Transverse colon (tissue), 4 donors: ENCODE results near the gene WDR62. TPM values are rescaled to one million over a fixed set of nuclear protein-coding genes. Genes with fewer than 3 reads are reported as not detected.

Experiments used
- DNase-seq: peaks from one replicate; pipeline ENCODE4 v3.0.0-alpha.2; 2019
- H3K27ac ChIP-seq, 4 donors: fragments of 200-600 bp; sonication (generic); 2 replicates each; pipeline ENCODE4 v1.5.1; 2016 to 2018; ENCODE audit warnings: inconsistent platforms in 4 of 4
- H3K27me3 ChIP-seq: fragments of 200-600 bp; sonication (generic); 2 replicates; pipeline ENCODE4 v1.5.1; 2017; ENCODE audit warnings: inconsistent platforms
- H3K36me3 ChIP-seq, 4 donors: fragments of 200-600 bp; sonication (generic); 2 replicates each; pipeline ENCODE4 v1.5.1; 2017 to 2019; ENCODE audit warnings: inconsistent platforms in 4 of 4
- H3K4me1 ChIP-seq, 4 donors: fragments of 200-600 bp; sonication (generic); 2 replicates each; pipeline ENCODE4 v1.5.1; 2017 to 2020; ENCODE audit warnings: inconsistent platforms in 4 of 4
- H3K4me3 ChIP-seq, 4 donors: fragments of 200-600 bp; sonication (generic); 1 replicate in 1 of 4; 2 replicates in 3 of 4; pipeline versions ENCODE4 v1.5.1 to v1.6.1; 2017 to 2019; ENCODE audit warnings: inconsistent platforms in 4 of 4
- H3K9me3 ChIP-seq, 2 donors: fragments of 200-600 bp; sonication (generic); 2 replicates each; pipeline ENCODE4 v1.5.1; 2017 to 2019; ENCODE audit warnings: inconsistent platforms in 2 of 2
- EP300 ChIP-seq: sonication (generic); formaldehyde crosslinking; IDR thresholded peaks from one replicate; pipeline ENCODE4 v1.6.1; 2017; ENCODE audit warnings: antibody characterized with exemption, low read depth
- POLR2A ChIP-seq: fragments of 450-650 bp; IDR thresholded peaks from one replicate; pipeline ENCODE4 v1.6.1; 2016; ENCODE audit warnings: antibody characterized with exemption, mild to moderate bottlenecking, moderate library complexity
- POLR2AphosphoS5 ChIP-seq, 3 donors: sonication (generic); formaldehyde crosslinking; IDR thresholded peaks; one replicate each; pipeline ENCODE4 v1.6.1; 2016; ENCODE audit warnings: antibody characterized with exemption in 3 of 3
- WGBS, 2 donors: methylation state at CpG; one replicate each; pipeline ENCODE4 v1.1.5; 2018; ENCODE audit warnings: low coverage in 1 of 2; 5-methylcytosine and 5-hydroxymethylcytosine counted together
- in situ Hi-C, 4 donors: fragments of 200-750 bp; cut with MboI; loops; one replicate each; pipeline versions ENCODE4 v1.15.0 to v1.15.1; 2017; ENCODE audit warnings: low sequenced_read_pairs in 3 of 4, low pct_ligation_motif_present in 1 of 4, low pct_unique_long_range_greater_than_20kb in 1 of 4
- intact Hi-C: fragments of 100-400 bp; cut with DNase I; formaldehyde crosslinking; loops from one replicate; pipeline ENCODE4 v1.15.1; 2023; ENCODE audit warnings: low total_unique reads
- total RNA-seq, 4 donors: library from RNA; depleted of rRNA; stranded (reverse); fragments of >200 nt; gene quantifications; one replicate each; pipeline ENCODE4 v1.1.0, GENCODE V29; 2016
- TF ChIP-seq, protein P1 (sequence below), 5 experiments: fragments of 200-600 bp in 3 of 5; fragments of 450-650 bp in 2 of 5; sonication (generic) in 3 of 5; IDR thresholded peaks; 1 replicate in 2 of 5; 2 replicates in 3 of 5; pipeline ENCODE4 v1.5.1; 2016 to 2017; ENCODE audit warnings: antibody characterized with exemption in 5 of 5, inconsistent platforms in 3 of 5, mild to moderate bottlenecking in 2 of 5, moderate library complexity in 1 of 5

WDR62 gene
- total RNA-seq, 4 donors from 2014 or later = 0.37 to 20.7 (median 0.97) TPM

DNA sequence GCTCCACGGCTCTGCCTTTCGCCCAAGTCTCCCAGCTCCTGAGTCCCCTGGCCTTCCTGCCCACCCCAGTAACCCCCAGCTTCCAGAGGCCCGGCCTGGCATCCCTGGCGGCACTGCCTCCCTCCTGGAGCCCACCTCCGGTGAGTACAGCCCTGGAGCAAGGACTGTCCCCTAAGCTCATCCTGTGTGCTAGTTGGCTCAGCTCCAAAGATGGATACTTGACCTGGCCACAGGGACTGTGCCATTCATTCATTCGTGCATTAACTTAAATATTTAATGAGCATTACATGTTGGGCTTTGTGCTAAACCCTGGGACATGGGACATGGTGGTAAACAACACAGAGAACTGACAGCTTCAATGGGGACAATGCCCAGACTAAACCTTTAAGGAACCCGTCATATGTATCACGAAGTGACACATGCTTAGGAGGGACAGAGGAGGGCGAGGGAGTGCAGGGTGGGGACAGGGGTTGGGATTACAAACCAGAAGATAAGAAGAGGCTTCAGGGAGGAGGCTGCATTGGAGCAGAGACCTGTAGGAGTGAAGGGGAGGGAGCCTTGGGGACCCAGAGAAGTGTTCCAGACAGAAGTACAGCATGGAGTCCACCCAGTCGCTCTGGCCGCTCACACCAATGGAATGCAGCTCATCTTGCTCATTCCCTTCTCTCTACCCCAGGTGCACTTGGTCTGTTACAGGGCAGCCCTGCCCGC, 49.3 kb downstream of the WDR62 start:
- WGBS, 2 donors = 78 to 89% methylated on average over 3 to 12 of the region's 12 CpGs
- DNase-seq = no peak
- in situ Hi-C loops = no loop called here
- no peaks in the 10 kb centered on the region for H3K27me3 ChIP-seq
- no peaks in the 10 kb centered on the region for H3K9me3 ChIP-seq
- intact Hi-C loops = no loop called here
- H3K4me1 ChIP-seq = no peaks in the 10 kb centered on the region
- no peaks in the 10 kb centered on the region for H3K36me3 ChIP-seq
- no peak for TF ChIP-seq POLR2AphosphoS5 (IDR thresholded peaks at IDR 0.05)
- TF ChIP-seq, protein P1, sequence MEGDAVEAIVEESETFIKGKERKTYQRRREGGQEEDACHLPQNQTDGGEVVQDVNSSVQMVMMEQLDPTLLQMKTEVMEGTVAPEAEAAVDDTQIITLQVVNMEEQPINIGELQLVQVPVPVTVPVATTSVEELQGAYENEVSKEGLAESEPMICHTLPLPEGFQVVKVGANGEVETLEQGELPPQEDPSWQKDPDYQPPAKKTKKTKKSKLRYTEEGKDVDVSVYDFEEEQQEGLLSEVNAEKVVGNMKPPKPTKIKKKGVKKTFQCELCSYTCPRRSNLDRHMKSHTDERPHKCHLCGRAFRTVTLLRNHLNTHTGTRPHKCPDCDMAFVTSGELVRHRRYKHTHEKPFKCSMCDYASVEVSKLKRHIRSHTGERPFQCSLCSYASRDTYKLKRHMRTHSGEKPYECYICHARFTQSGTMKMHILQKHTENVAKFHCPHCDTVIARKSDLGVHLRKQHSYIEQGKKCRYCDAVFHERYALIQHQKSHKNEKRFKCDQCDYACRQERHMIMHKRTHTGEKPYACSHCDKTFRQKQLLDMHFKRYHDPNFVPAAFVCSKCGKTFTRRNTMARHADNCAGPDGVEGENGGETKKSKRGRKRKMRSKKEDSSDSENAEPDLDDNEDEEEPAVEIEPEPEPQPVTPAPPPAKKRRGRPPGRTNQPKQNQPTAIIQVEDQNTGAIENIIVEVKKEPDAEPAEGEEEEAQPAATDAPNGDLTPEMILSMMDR (IDR thresholded peaks at IDR 0.05) = no peak
- no peak for TF ChIP-seq POLR2A
- no peak overlapping the region for H3K4me3 ChIP-seq
- no peak overlapping the region for H3K27ac ChIP-seq

DNA sequence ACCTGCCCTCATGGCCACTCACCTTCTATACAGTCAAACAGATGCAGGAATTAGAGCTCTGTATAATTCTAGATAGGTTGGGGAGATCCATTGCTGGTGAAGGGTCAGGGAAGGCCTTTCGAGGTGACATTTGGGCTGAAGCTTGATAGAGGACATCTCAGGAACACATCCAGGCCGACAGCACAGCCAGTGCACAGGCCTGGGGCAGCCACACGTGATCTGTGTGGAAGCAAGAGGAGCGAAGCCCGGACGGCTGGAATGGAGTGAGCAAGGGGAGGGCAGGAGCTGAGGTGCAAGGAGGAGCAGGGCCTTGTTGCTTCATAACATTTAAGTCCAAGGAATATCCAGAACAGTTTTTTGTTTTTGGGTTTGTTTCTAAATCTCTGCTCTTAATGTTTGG, 51.7 kb downstream of the WDR62 start:
- Histone ChIP-seq H3K27me3 (no peaks in the 10 kb centered on the region), H3K4me1 (no peaks in the 10 kb centered on the region), H3K36me3 (no peaks in the 10 kb centered on the region), H3K9me3 (no peaks in the 10 kb centered on the region), H3K27ac (no peak overlapping the region), H3K4me3 (no peak overlapping the region)
- TF ChIP-seq POLR2AphosphoS5 (IDR thresholded peaks at IDR 0.05) (no peak), EP300 (no peak), POLR2A (no peak)
- TF ChIP-seq, protein P1 (IDR thresholded peaks at IDR 0.05) = no peak
- DNase-seq = no peak
- intact Hi-C loops = no loop called here
- in situ Hi-C loops = no loop called here
- WGBS, 2 donors = 89 to 92% methylated on average over 2 to 6 of the region's 6 CpGs

DNA sequence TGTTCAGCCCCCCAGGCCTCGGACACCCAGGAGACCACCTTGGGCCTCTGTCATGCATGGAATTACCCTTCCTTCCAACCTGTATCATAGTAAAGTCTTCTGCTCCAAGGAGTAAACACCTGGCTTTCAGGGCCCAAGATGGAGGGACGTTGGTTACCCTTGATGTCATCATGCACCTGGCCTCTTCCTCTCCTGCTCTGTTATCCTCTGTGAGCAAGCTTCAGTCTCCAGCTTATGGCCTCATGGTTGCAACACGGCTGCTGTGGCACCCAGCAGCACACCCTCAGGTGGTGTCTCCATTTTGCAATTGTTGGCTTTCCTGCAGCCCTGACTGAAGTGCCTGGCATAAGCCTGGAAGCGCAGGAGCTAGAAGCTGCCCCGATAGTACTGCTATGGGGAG, 52.3 kb downstream of the WDR62 start:
- in situ Hi-C loops (no loop called here), intact Hi-C loops (no loop called here)
- no peak overlapping the region for H3K4me3 ChIP-seq
- H3K27me3 ChIP-seq = no peaks in the 10 kb centered on the region
- no peak overlapping the region for H3K27ac ChIP-seq
- WGBS, 2 donors = 96% methylated on average over 5 of the region's 5 CpGs; no CpG with 5 or more reads in 1 of the 2 donors
- no peaks in the 10 kb centered on the region for H3K36me3 ChIP-seq
- no peak for DNase-seq
- TF ChIP-seq EP300 (no peak), POLR2AphosphoS5 (IDR thresholded peaks at IDR 0.05) (no peak)
- no peaks in the 10 kb centered on the region for H3K9me3 ChIP-seq
- no peaks in the 10 kb centered on the region for H3K4me1 ChIP-seq

DNA sequence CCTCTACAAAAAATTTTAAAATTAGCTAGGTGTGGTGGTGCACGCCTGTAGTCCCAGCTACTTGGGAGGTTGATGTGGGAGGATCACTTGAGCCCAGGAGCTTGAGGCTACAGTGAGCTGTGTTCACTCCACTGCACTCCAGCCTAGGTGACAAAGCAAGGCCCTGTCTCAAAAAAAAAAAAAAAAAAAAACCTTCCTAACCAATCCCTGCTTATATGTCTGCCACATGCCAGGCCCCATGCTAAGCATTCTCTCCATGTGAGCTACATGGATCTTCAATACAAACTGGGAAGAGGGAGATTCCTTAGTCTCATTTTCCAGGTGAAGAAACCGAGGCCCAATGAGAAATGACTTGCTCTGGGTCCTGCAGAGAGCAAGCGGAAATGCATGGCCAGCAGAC, 54.0 kb downstream of the WDR62 start:
- Histone ChIP-seq H3K27me3 (no peaks in the 10 kb centered on the region), H3K27ac (no peak overlapping the region), H3K36me3 (no peaks in the 10 kb centered on the region), H3K4me3 (no peak overlapping the region), H3K9me3 (no peaks in the 10 kb centered on the region), H3K4me1 (peaks cover 2 to 4% (median 3%) of the 10 kb centered on the region in 4 donors)
- TF ChIP-seq POLR2A = no peak
- TF ChIP-seq POLR2AphosphoS5 (IDR thresholded peaks at IDR 0.05) = no peak
- TF ChIP-seq, protein P1 (IDR thresholded peaks at IDR 0.05) = no peak
- TF ChIP-seq EP300 = no peak
- no peak for DNase-seq
- 88 to 100% methylated on average over 1 to 3 of the region's 3 CpGs for WGBS, 2 donors
- in situ Hi-C loops = no loop called here
- intact Hi-C loops = no loop called here
